Immature natural killer cell (primary cell): Measurements from ENCODE around the gene SMU1. TPM values are rescaled to one million over a fixed set of nuclear protein-coding genes. Genes with fewer than 3 reads are reported as not detected.
A peak's percentile ranks its signal among the peaks of the same experiment; 100 is the strongest.

ENCODE experiments used
- DNase-seq, 3 donors: peaks; one replicate each; pipeline ENCODE4 v3.0.0; 2022; ENCODE audit warnings: mixed read lengths in 1 of 3
- H3K27ac Mint-ChIP-seq, 6 donors: one replicate each; pipeline ENCODE4 v1.8.0; 2020; ENCODE audit warnings: mixed read lengths in 6 of 6, mild to moderate bottlenecking in 5 of 6, inconsistent platforms in 4 of 6, moderate library complexity in 3 of 6
- H3K27me3 Mint-ChIP-seq, 3 donors: one replicate each; pipeline ENCODE4 v1.8.0; 2020 to 2021; ENCODE audit warnings: low read depth in 3 of 3, mild to moderate bottlenecking in 3 of 3, mixed read lengths in 3 of 3, moderate library complexity in 3 of 3, inconsistent platforms in 1 of 3
- H3K36me3 Mint-ChIP-seq, 3 donors: one replicate each; pipeline ENCODE4 v1.8.0; 2020; ENCODE audit warnings: mixed read lengths in 3 of 3, inconsistent platforms in 2 of 3, mild to moderate bottlenecking in 2 of 3
- H3K4me1 Mint-ChIP-seq, 2 donors: one replicate each; pipeline ENCODE4 v1.8.0; 2020; ENCODE audit warnings: inconsistent platforms in 2 of 2, mild to moderate bottlenecking in 2 of 2, mixed read lengths in 2 of 2, moderate library complexity in 1 of 2
- H3K4me3 Mint-ChIP-seq, 5 donors: one replicate each; pipeline ENCODE4 v1.8.0; 2020; ENCODE audit warnings: mild to moderate bottlenecking in 5 of 5, mixed read lengths in 5 of 5, inconsistent platforms in 3 of 5, moderate library complexity in 3 of 5
- H3K9me3 Mint-ChIP-seq, 6 donors: one replicate each; pipeline ENCODE4 v1.8.0; 2020; ENCODE audit warnings: mild to moderate bottlenecking in 6 of 6, mixed read lengths in 6 of 6, inconsistent platforms in 4 of 6, moderate library complexity in 3 of 6
- polyA plus RNA-seq, 3 donors: library from polyadenylated mRNA; unstranded; fragments of 300-500 nt; fragmentation: Illumina TruSeq; gene quantifications; one replicate each; pipeline ENCODE4 v1.2.3, GENCODE V29; 2021

SMU1 gene
- 10 to 100 TPM; 15.5 to 35.7 (median 22.5) TPM for polyA plus RNA-seq

GRCh38 chr9:33076046-33077004 is at the start of gene SMU1:
Gene SMU1 (minus strand): TSS chr9:33076674. CDS start chr9:33076608, 66 bp downstream.
- peaks cover 23 to 36% of the 10 kb centered on the region in 2 donors for H3K4me1 Mint-ChIP-seq
- peaks cover 7 to 15% (median 11%) of the 10 kb centered on the region in 3 donors for H3K27me3 Mint-ChIP-seq
- no peaks in the 10 kb centered on the region for H3K9me3 Mint-ChIP-seq
- H3K36me3 Mint-ChIP-seq, result peaks cover under 1 to 20% (median 9%) of the 10 kb centered on the region in 3 donors
- peak; percentile 93 to 95 (median 95) for DNase-seq
- H3K4me3 Mint-ChIP-seq, result peak within 1 kb of the TSS; percentile 94 to 99 (median 95)
- peak within 1 kb of the TSS; percentile 98 to 100 (median 99) for H3K27ac Mint-ChIP-seq

GRCh38 chr9:33125461-33125860 is 49.0 kb upstream of the SMU1 start:
- peaks cover 12 to 29% (median 15%) of the 10 kb centered on the region in 3 donors for H3K27me3 Mint-ChIP-seq
- peak overlapping the region; percentile 86 to 98 (median 89) for H3K27ac Mint-ChIP-seq
- H3K36me3 Mint-ChIP-seq, result peaks cover 14 to 38% (median 21%) of the 10 kb centered on the region in 3 donors
- H3K9me3 Mint-ChIP-seq, result no peaks in the 10 kb centered on the region
- H3K4me3 Mint-ChIP-seq, result peak overlapping the region in 3 of 5 donors; percentile 56 to 72 (median 56)
- peaks cover 76 to 87% of the 10 kb centered on the region in 2 donors for H3K4me1 Mint-ChIP-seq
- no peak for DNase-seq

GRCh38 chr9:33124751-33125381 is 48.4 kb upstream of the SMU1 start:
- H3K4me3 Mint-ChIP-seq, result peak overlapping the region; percentile 30 to 55 (median 44)
- peak in 1 of 3 donors; percentile 41 for DNase-seq
- peaks cover 12 to 29% (median 13%) of the 10 kb centered on the region in 3 donors for H3K27me3 Mint-ChIP-seq
- peak overlapping the region; percentile 78 to 98 (median 88) for H3K27ac Mint-ChIP-seq
- peaks cover 73 to 85% of the 10 kb centered on the region in 2 donors for H3K4me1 Mint-ChIP-seq
- H3K9me3 Mint-ChIP-seq, result no peaks in the 10 kb centered on the region
- peaks cover 10 to 38% (median 24%) of the 10 kb centered on the region in 3 donors for H3K36me3 Mint-ChIP-seq

GRCh38 chr9:33124046-33124445 is 47.6 kb upstream of the SMU1 start:
- Mint-ChIP-seq H3K4me3 (no peak overlapping the region), H3K36me3 (peaks cover 10 to 38% (median 29%) of the 10 kb centered on the region in 3 donors), H3K9me3 (no peaks in the 10 kb centered on the region), H3K27ac (peak overlapping the region; percentile 78 to 98 (median 88)), H3K27me3 (peaks cover 10 to 30% (median 11%) of the 10 kb centered on the region in 3 donors), H3K4me1 (peaks cover 64 to 84% of the 10 kb centered on the region in 2 donors)
- no peak for DNase-seq

- no peaks in the 10 kb centered on the region for H3K9me3 Mint-ChIP-seq
- DNase-seq, result no peak
- peaks cover 10 to 26% (median 11%) of the 10 kb centered on the region in 3 donors for H3K27me3 Mint-ChIP-seq
- peaks cover 10 to 34% (median 25%) of the 10 kb centered on the region in 3 donors for H3K36me3 Mint-ChIP-seq
- peaks cover 60 to 78% of the 10 kb centered on the region in 2 donors for H3K4me1 Mint-ChIP-seq
- H3K27ac Mint-ChIP-seq, result peak overlapping the region in 5 of 6 donors; percentile 86 to 98 (median 89)
- H3K4me3 Mint-ChIP-seq, result no peak overlapping the region
Measured at GRCh38 chr9:33123407-33124031, 47.0 kb upstream of the SMU1 start.

- Mint-ChIP-seq H3K36me3 (peaks cover 14 to 23% (median 18%) of the 10 kb centered on the region in 3 donors), H3K27ac (peak overlapping the region in 5 of 6 donors; percentile 9 to 76 (median 42)), H3K4me3 (no peak overlapping the region), H3K9me3 (no peaks in the 10 kb centered on the region), H3K27me3 (peaks cover 7 to 18% (median 8%) of the 10 kb centered on the region in 3 donors), H3K4me1 (peaks cover 50 to 74% of the 10 kb centered on the region in 2 donors)
- no peak for DNase-seq
Measured at GRCh38 chr9:33120620-33121019, 44.1 kb upstream of the SMU1 start.

- peaks cover 53 to 75% of the 10 kb centered on the region in 2 donors for H3K4me1 Mint-ChIP-seq
- no peak for DNase-seq
- H3K4me3 Mint-ChIP-seq, result no peak overlapping the region
- no peaks in the 10 kb centered on the region for H3K9me3 Mint-ChIP-seq
- H3K27me3 Mint-ChIP-seq, result peaks cover 7 to 15% (median 15%) of the 10 kb centered on the region in 3 donors
- peak overlapping the region in 5 of 6 donors; percentile 13 to 81 (median 45) for H3K27ac Mint-ChIP-seq
- peaks cover 23 to 40% (median 23%) of the 10 kb centered on the region in 3 donors for H3K36me3 Mint-ChIP-seq
Measured at GRCh38 chr9:33117796-33118195, 41.3 kb upstream of the SMU1 start.

GRCh38 chr9:33117306-33117705 is 40.8 kb upstream of the SMU1 start:
- Mint-ChIP-seq H3K4me3 (no peak overlapping the region), H3K4me1 (peaks cover 55 to 80% of the 10 kb centered on the region in 2 donors), H3K9me3 (no peaks in the 10 kb centered on the region), H3K36me3 (peaks cover 23 to 45% (median 28%) of the 10 kb centered on the region in 3 donors), H3K27ac (peak overlapping the region; percentile 14 to 91 (median 40)), H3K27me3 (peaks cover 6 to 19% (median 12%) of the 10 kb centered on the region in 3 donors)
- no peak for DNase-seq

- Mint-ChIP-seq H3K36me3 (peaks cover 25 to 49% (median 30%) of the 10 kb centered on the region in 3 donors), H3K27ac (peak overlapping the region; percentile 23 to 91 (median 59)), H3K4me1 (peaks cover 55 to 79% of the 10 kb centered on the region in 2 donors), H3K4me3 (peak overlapping the region in 2 of 5 donors; percentile 21 to 50), H3K27me3 (peaks cover 8 to 20% (median 12%) of the 10 kb centered on the region in 3 donors), H3K9me3 (no peaks in the 10 kb centered on the region)
- no peak for DNase-seq
Measured at GRCh38 chr9:33116860-33117259, 40.4 kb upstream of the SMU1 start.

GRCh38 chr9:33114746-33115145 is 38.3 kb upstream of the SMU1 start:
- Mint-ChIP-seq H3K9me3 (no peaks in the 10 kb centered on the region), H3K4me3 (no peak overlapping the region), H3K27ac (peak overlapping the region; percentile 34 to 93 (median 85)), H3K4me1 (peaks cover 51 to 80% of the 10 kb centered on the region in 2 donors), H3K36me3 (peaks cover 25 to 57% (median 28%) of the 10 kb centered on the region in 3 donors), H3K27me3 (peaks cover 2 to 23% (median 14%) of the 10 kb centered on the region in 3 donors)
- no peak for DNase-seq

GRCh38 chr9:33113799-33114547 is 37.5 kb upstream of the SMU1 start:
- peak overlapping the region; percentile 36 to 56 (median 44) for H3K4me3 Mint-ChIP-seq
- H3K4me1 Mint-ChIP-seq, result peaks cover 51 to 82% of the 10 kb centered on the region in 2 donors
- H3K27me3 Mint-ChIP-seq, result peaks cover 0 to 23% (median 14%) of the 10 kb centered on the region in 3 donors
- peak; percentile 74 to 78 (median 75) for DNase-seq
- H3K36me3 Mint-ChIP-seq, result peaks cover 25 to 58% (median 36%) of the 10 kb centered on the region in 3 donors
- H3K27ac Mint-ChIP-seq, result peak overlapping the region; percentile 82 to 93 (median 85)
- H3K9me3 Mint-ChIP-seq, result no peaks in the 10 kb centered on the region

- peaks cover 40 to 71% of the 10 kb centered on the region in 2 donors for H3K4me1 Mint-ChIP-seq
- H3K4me3 Mint-ChIP-seq, result no peak overlapping the region
- peak overlapping the region in 5 of 6 donors; percentile 2 to 92 (median 77) for H3K27ac Mint-ChIP-seq
- peaks cover 22 to 54% (median 31%) of the 10 kb centered on the region in 3 donors for H3K36me3 Mint-ChIP-seq
- no peak for DNase-seq
- peaks cover 2 to 21% (median 14%) of the 10 kb centered on the region in 3 donors for H3K27me3 Mint-ChIP-seq
- no peaks in the 10 kb centered on the region for H3K9me3 Mint-ChIP-seq
Measured at GRCh38 chr9:33112094-33112493, 35.6 kb upstream of the SMU1 start.
